GM12875 (cell line): ENCODE results near the gene VAX1.

Experiments used
- H3K4me3 ChIP-seq: one replicate; pipeline ENCODE4 v1.5.1; 2011; ENCODE audit warnings: low read depth, low read length, control low read depth
- CTCF ChIP-seq: IDR thresholded peaks from 2 replicates; pipeline ENCODE4 v1.5.1; 2011; ENCODE audit warnings: low read depth, mild to moderate bottlenecking, control low read depth, inconsistent platforms, low read length, moderate library complexity, borderline replicate concordance; ENCODE audit not compliant: insufficient read depth

The VAX1 gene

DNA sequence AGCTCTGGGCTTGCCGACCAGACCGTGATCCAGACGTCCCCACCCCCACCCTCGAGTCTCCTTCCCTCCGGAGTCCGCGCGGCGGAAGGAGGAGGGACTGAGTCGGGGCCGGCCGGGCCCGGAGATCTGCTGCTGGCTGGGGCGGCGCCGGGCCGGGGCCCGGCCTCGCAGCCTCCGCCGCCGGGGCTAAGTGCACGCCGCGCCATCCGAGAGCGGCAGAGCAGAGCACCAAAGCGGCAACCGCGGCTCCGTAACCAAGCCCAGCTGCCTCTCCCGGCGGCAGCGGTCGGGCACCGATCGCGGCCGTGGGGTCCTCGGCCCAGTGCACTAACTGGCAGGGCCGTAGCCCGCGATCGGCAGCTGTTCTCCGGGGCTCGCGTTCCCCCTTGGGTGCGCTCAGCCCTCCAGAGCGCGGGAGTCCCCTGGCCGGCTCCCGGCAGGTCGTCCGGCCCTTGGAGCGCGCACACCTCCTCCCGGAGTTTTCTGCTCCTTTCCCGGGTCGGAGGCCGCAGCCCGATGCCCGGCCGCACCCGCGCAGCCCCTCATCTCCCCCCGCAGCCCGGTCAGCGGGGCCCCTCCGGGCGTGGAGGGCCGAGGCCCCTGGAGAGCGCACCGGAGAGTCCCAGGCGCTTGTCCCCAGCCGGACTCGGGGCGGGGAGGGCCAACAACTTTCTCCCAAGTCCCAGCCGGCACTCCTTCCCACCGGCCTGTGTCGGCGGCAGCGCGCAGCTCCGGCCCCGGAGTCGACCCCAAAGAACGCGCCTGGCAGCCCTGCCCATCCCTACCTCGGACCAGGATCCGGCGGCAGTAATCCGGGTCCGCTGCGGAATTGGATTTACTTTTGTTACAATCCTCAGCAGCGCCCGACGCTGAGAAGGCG lies 799 bp downstream of the VAX1 start:
- no peak overlapping the region for H3K4me3 ChIP-seq

DNA sequence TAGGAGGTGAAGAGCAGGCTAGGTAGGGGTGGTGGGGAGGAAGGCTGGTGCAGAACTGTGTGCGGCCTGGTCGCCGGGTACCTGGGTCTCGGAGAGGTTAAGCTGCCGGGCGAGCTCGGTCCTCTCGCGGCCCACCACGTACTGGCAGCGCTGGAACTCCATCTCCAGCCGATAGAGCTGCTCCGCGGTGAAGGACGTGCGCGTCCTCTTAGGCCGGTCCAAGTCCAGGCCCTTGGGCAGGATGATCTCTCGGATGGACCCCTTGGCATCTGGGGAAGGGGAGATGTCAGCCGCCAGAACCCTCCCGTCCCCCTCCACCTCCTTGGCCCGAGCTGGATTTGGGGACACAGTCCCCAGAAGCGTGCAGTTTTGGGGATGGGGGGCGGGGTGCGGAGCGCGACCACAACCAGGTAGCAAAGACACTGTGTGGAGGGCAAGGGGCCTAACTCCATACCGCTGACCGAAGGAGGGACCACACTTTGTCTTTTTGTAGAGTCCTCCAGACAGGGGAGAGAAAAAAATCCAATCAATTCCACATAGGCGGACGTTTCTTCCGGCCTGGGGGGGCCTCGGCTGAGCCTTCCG lies 1.6 kb downstream of the VAX1 start:
- no peak for TF ChIP-seq CTCF
- no peak overlapping the region for H3K4me3 ChIP-seq

More for the DNA sequence above, 799 bp downstream of the VAX1 start:
- no peak for TF ChIP-seq CTCF

DNA sequence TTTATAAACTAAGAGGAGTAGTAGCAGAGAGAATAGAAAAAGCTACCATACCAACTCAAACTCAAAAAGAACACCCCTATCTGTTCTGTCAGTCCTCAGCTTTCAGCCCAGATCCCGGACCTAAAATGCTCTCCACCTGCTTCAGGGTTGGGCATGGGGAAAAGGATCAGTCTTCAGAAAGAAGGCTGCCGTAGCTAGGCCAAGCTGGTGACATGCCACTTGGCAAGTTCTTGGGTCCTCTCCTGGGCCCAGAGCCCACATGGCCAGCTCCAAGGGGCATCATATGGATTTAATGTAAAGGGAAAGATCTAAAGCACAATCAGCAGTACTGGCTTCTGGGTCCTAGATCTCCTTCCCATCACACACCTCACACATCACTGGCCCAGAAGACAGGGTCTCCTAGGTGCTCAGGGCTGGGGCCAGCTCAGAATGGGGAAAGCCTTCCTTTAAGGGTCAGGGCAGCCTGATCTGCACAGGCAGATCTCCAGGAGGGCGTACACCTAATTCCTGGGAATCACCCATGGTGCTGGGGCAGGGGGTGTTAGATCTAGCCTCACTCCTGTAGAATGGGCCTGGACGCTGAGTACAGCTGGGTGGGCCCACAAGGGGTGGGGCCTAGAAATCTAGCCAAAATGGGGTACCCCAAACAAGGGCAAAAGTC lies 2.5 kb downstream of the VAX1 start:
- no peak for TF ChIP-seq CTCF
- H3K4me3 ChIP-seq = no peak overlapping the region

DNA sequence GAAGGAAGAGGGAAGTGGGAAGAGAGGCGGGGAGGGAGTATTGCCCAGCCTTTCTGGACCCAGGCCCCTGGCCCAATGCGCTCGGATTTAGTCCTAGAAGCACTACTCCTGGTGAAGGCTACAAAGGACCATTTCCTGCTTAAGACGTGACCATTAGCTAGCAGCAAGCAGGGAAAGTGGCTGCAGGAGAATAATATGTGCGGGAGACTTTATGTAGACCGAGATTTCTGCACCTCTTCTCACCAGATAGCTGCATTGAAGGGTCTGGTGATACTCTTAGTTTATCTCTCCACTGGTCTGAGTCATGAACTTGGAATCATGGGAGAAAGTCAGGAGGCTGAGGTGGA lies 3.1 kb downstream of the VAX1 start:
- no peak for TF ChIP-seq CTCF
- no peak overlapping the region for H3K4me3 ChIP-seq

GRCh38 chr10:117134306-117135025 lies 3.6 kb downstream of the VAX1 start:
- no peak for TF ChIP-seq CTCF
- no peak overlapping the region for H3K4me3 ChIP-seq

GRCh38 chr10:117134056-117134305 lies 4.1 kb downstream of the VAX1 start:
- TF ChIP-seq CTCF = no peak
- no peak overlapping the region for H3K4me3 ChIP-seq
